ENCODE results near the gene DNAJC7.

DNA sequence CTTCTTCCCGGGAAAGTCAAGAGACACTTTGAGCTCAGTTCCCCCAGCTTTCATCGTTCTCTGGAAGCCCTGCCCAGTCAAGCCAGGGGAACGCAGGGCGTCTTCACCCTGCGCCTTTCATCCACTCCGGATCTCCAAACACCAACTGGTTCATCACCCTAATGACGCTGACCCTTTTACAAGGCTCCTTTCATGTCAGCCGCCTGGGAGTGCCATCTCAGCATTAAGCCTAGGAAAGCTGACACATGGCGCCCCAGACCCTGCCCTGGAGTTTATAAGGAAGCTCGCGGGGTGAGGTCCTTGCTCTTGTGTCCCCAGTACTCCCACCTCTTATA, 594 bp upstream of the DNAJC7 start:
- TF ChIP-seq POLR2A (IDR thresholded peaks at IDR 0.05; ENCODE audit: low read length) (no peak), GATA1 (IDR thresholded peaks at IDR 0.05; ENCODE audit: low read depth, low read length) (no peak)

Data from erythroblast (primary cell).